ENCODE data around the gene MAML3. TPM values are rescaled to one million over a fixed set of nuclear protein-coding genes. Genes with fewer than 3 reads are reported as not detected.

Gene MAML3
- total RNA-seq, 1 donor from 2014 or later = 21.8 TPM

GRCh38 chr4:139823345-139823744 is 330.6 kb downstream of the MAML3 start:
- H3K27ac Mint-ChIP-seq = no peak overlapping the region
- H3K4me3 Mint-ChIP-seq = no peak overlapping the region
- no peaks in the 10 kb centered on the region for H3K27me3 Mint-ChIP-seq
- H3K4me1 Mint-ChIP-seq (ENCODE audit: unreplicated experiment) = peaks cover 23% of the 10 kb centered on the region
- H3K9me3 Mint-ChIP-seq = peaks cover under 1% of the 10 kb centered on the region
- no peak for DNase-seq (ENCODE audit: extremely low spot score, unreplicated experiment)
- no peak for TF ChIP-seq CTCF (conservative IDR thresholded peaks at IDR 0.05)
- H3K36me3 Mint-ChIP-seq = no peaks in the 10 kb centered on the region

DNA sequence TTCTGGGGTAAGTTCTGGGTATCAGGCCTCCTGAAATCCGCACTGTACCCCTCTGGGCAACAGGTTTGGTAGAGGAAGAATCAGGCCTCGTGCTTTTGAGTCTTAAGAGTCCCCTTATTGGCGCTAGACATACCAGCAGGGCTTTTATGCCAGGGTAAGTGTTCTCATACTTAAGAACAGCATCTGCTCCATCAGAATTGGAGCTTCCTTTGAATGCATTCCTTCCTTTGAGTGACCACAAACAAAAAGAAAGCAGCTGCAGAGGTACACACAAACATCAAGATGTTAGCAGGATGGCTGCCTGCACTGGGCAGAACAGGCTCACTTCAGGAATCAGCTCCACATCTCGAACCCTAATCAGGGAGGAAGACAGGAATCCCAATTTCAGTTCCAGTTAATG is 331.6 kb downstream of the MAML3 start:
- TF ChIP-seq CTCF (conservative IDR thresholded peaks at IDR 0.05) = no peak
- Mint-ChIP-seq H3K27me3 (no peaks in the 10 kb centered on the region), H3K4me1 (ENCODE audit: unreplicated experiment) (peaks cover 27% of the 10 kb centered on the region), H3K36me3 (no peaks in the 10 kb centered on the region), H3K27ac (no peak overlapping the region), H3K9me3 (peaks cover 7% of the 10 kb centered on the region), H3K4me3 (no peak overlapping the region)
- no peak for DNase-seq (ENCODE audit: extremely low spot score, unreplicated experiment)

- DNase-seq (ENCODE audit: extremely low spot score, unreplicated experiment) = no peak
- H3K27me3 Mint-ChIP-seq = no peaks in the 10 kb centered on the region
- H3K36me3 Mint-ChIP-seq = no peaks in the 10 kb centered on the region
- no peak overlapping the region for H3K27ac Mint-ChIP-seq
- peaks cover 41% of the 10 kb centered on the region for H3K4me1 Mint-ChIP-seq (ENCODE audit: unreplicated experiment)
- TF ChIP-seq CTCF (conservative IDR thresholded peaks at IDR 0.05) = no peak
- H3K9me3 Mint-ChIP-seq = peaks cover 10% of the 10 kb centered on the region
- no peak overlapping the region for H3K4me3 Mint-ChIP-seq
Measured at GRCh38 chr4:139819082-139819481, 334.9 kb downstream of the MAML3 start.

GRCh38 chr4:139817657-139818452 is 336.1 kb downstream of the MAML3 start:
- Mint-ChIP-seq H3K4me3 (no peak overlapping the region), H3K9me3 (peaks cover 10% of the 10 kb centered on the region), H3K36me3 (no peaks in the 10 kb centered on the region), H3K4me1 (ENCODE audit: unreplicated experiment) (peaks cover 44% of the 10 kb centered on the region), H3K27me3 (no peaks in the 10 kb centered on the region), H3K27ac (no peak overlapping the region)
- DNase-seq (ENCODE audit: extremely low spot score, unreplicated experiment) = no peak
- TF ChIP-seq CTCF (conservative IDR thresholded peaks at IDR 0.05) = no peak

DNA sequence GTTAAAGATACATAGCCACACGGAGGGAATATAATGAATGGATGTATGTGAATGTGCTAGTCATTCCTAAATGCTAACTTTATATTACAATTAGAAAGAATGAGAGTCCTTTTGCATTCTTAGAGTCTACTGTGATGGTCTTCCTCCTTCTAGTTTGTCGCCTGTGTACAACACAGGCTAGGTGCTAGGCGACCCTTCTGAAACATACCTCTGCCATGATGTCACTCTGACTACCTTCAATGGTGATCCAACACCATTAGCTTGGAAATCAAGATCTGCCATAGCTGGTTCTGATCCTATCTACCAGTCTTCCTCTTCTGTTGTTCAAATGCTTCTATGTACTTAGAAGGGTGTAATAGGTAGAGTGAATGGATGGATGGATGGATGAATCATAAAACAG is 337.1 kb downstream of the MAML3 start:
- H3K27me3 Mint-ChIP-seq = no peaks in the 10 kb centered on the region
- no peak for DNase-seq (ENCODE audit: extremely low spot score, unreplicated experiment)
- no peaks in the 10 kb centered on the region for H3K36me3 Mint-ChIP-seq
- H3K27ac Mint-ChIP-seq = peak overlapping the region; percentile 73
- H3K4me1 Mint-ChIP-seq (ENCODE audit: unreplicated experiment) = peaks cover 41% of the 10 kb centered on the region
- no peak overlapping the region for H3K4me3 Mint-ChIP-seq
- peaks cover 10% of the 10 kb centered on the region for H3K9me3 Mint-ChIP-seq
- no peak for TF ChIP-seq CTCF (conservative IDR thresholded peaks at IDR 0.05)
